ENCODE results near the gene PCDHA4. TPM values are rescaled to one million over a fixed set of nuclear protein-coding genes. Genes with fewer than 3 reads are reported as not detected.
"Not testable (repeated sequence)": the region's sequence is repeated elsewhere in the genome, so short reads cannot be mapped to it uniquely, and the experiment has no call there.

Gene PCDHA4
- total RNA-seq, 1 donor from 2014 or later, result 0.10 TPM

GRCh38 chr5:140848139-140849102 is 41.6 kb downstream of the PCDHA4 start, which contains the start of gene PCDHA9:
PCDHA9 (plus strand) TSS chr5:140848382; CDS start chr5:140848496, 114 bp downstream.
- DNase-seq; ATAC-seq; intact Hi-C loops (cut with micrococcal nuclease): not testable (repeated sequence)

- DNase-seq; ATAC-seq; intact Hi-C loops (cut with micrococcal nuclease): not testable (repeated sequence)
Measured at GRCh38 chr5:140849831-140850634, 43.2 kb downstream of the PCDHA4 start.

GRCh38 chr5:140855772-140856674 is 49.2 kb downstream of the PCDHA4 start, which contains the start of gene PCDHA10:
PCDHA10 (plus strand) TSS chr5:140855897; CDS start chr5:140856049, 152 bp downstream.
- intact Hi-C loops (cut with micrococcal nuclease), result no loop called here
- DNase-seq (no peak), ATAC-seq (no peak)

- DNase-seq (no peak), ATAC-seq (no peak)
- intact Hi-C loops (cut with micrococcal nuclease), result no loop called here
Measured at GRCh38 chr5:140857177-140857986, 50.5 kb downstream of the PCDHA4 start.

GRCh38 chr5:140857987-140858240 is 51.0 kb downstream of the PCDHA4 start:
- ATAC-seq (no peak), DNase-seq (no peak)
- intact Hi-C loops (cut with micrococcal nuclease), result no loop called here

- no peak for ATAC-seq
- no peak for DNase-seq
- intact Hi-C loops (cut with micrococcal nuclease), result no loop called here
Measured at GRCh38 chr5:140862441-140863295, 55.8 kb downstream of the PCDHA4 start.

Other genes with a start within 250 kb of the PCDHA4 start
- 27.4 TPM for gene SRA1, start 249.6 kb upstream of the PCDHA4 start, total RNA-seq
- 13.3 TPM for gene APBB3, start 242.5 kb upstream of the PCDHA4 start, total RNA-seq
- gene SLC35A4, start 242.2 kb upstream of the PCDHA4 start, total RNA-seq, result 77.5 TPM
- 31.0 TPM for gene CD14, start 173.9 kb upstream of the PCDHA4 start, total RNA-seq
- 3.2 TPM for gene TMCO6, start 167.6 kb upstream of the PCDHA4 start, total RNA-seq
- gene NDUFA2, start 159.4 kb upstream of the PCDHA4 start, total RNA-seq, result 161 TPM
- gene IK, start 159.2 kb upstream of the PCDHA4 start, total RNA-seq, result 73.7 TPM
- gene WDR55, start 142.2 kb upstream of the PCDHA4 start, total RNA-seq, result 12.1 TPM
- 0.67 TPM for gene DND1, start 133.5 kb upstream of the PCDHA4 start, total RNA-seq
- 36.7 TPM for gene HARS1, start 115.7 kb upstream of the PCDHA4 start, total RNA-seq
- 27.9 TPM for gene HARS2, start 115.6 kb upstream of the PCDHA4 start, total RNA-seq
- 31.4 TPM for gene ZMAT2, start 106.6 kb upstream of the PCDHA4 start, total RNA-seq
- not detected for gene PCDHA1, start 20.9 kb upstream of the PCDHA4 start, total RNA-seq
- not detected for gene PCDHA2, start 12.2 kb upstream of the PCDHA4 start, total RNA-seq
- gene PCDHA3, start 6.0 kb upstream of the PCDHA4 start, total RNA-seq, result 0.07 TPM
- not detected for gene PCDHA5, start 14.5 kb downstream of the PCDHA4 start, total RNA-seq
- not detected for gene PCDHA6, start 20.9 kb downstream of the PCDHA4 start, total RNA-seq
- gene PCDHA7, start 27.2 kb downstream of the PCDHA4 start, total RNA-seq, result 0.12 TPM
- gene PCDHA8, start 34.1 kb downstream of the PCDHA4 start, total RNA-seq, result not detected
- not detected for gene PCDHA9, start 41.3 kb downstream of the PCDHA4 start, total RNA-seq
- gene PCDHA10, start 48.8 kb downstream of the PCDHA4 start, total RNA-seq, result 0.15 TPM
- not detected for gene PCDHA11, start 61.9 kb downstream of the PCDHA4 start, total RNA-seq
- gene PCDHA12, start 68.2 kb downstream of the PCDHA4 start, total RNA-seq, result not detected
- gene PCDHA13, start 75.1 kb downstream of the PCDHA4 start, total RNA-seq, result 0.10 TPM
- gene PCDHAC1, start 119.2 kb downstream of the PCDHA4 start, total RNA-seq, result 0.10 TPM
- gene PCDHAC2, start 159.4 kb downstream of the PCDHA4 start, total RNA-seq, result 0.10 TPM
- gene PCDHB1, start 244.3 kb downstream of the PCDHA4 start, total RNA-seq, result not detected

Measured in left ventricle myocardium superior (tissue), 1 donor.